Upper lobe of right lung (tissue), 1 donor: ENCODE data around the gene NCKAP1. TPM values are rescaled to one million over a fixed set of nuclear protein-coding genes. Genes with fewer than 3 reads are reported as not detected.

Experiments
- ATAC-seq: fragments of 200-7000 bp; cut with Tn5 transposase; one replicate; pipeline ENCODE4 v1.9.1; 2020; ENCODE audit warnings: mild to moderate bottlenecking, moderate library complexity
- DNase-seq: peaks from one replicate; pipeline ENCODE4 v3.0.0-alpha.2; 2020
- H3K27ac ChIP-seq: fragments of 200-600 bp; one replicate; pipeline ENCODE4 v1.8.0; 2022
- H3K27me3 ChIP-seq: fragments of 200-600 bp; one replicate; pipeline ENCODE4 v1.8.0; 2022; ENCODE audit warnings: mild to moderate bottlenecking
- H3K36me3 ChIP-seq: fragments of 200-600 bp; one replicate; pipeline ENCODE4 v1.8.0; 2022
- H3K4me1 ChIP-seq: fragments of 200-600 bp; one replicate; pipeline ENCODE4 v1.8.0; 2022
- H3K4me3 ChIP-seq: fragments of 200-600 bp; one replicate; pipeline ENCODE4 v1.8.0; 2022; ENCODE audit warnings: mild to moderate bottlenecking
- H3K9me3 ChIP-seq: fragments of 200-600 bp; one replicate; pipeline ENCODE4 v1.8.0; 2022
- CTCF ChIP-seq: fragments of 200-600 bp; IDR thresholded peaks from one replicate; pipeline ENCODE4 v1.8.0; 2022; ENCODE audit warnings: antibody characterized with exemption
- intact Hi-C: fragments of 100-400 bp; cut with DNase I; formaldehyde crosslinking; loops from one replicate; pipeline ENCODE4 v1.11.0; 2022
- total RNA-seq: library from RNA; stranded (reverse); fragmentation: NEBNext Ultra II Directional; extraction: Animal tissue kit (Norgen Biotek cat#: 25700); gene quantifications from one replicate; pipeline ENCODE4 v1.2.1, GENCODE V29; 2021
- donor health status: DM: no; HTN: yes; CAD: no; lungs with severe emphysema.

The NCKAP1 gene
- total RNA-seq, 1 donor from 2014 or later, result 117 TPM

DNA sequence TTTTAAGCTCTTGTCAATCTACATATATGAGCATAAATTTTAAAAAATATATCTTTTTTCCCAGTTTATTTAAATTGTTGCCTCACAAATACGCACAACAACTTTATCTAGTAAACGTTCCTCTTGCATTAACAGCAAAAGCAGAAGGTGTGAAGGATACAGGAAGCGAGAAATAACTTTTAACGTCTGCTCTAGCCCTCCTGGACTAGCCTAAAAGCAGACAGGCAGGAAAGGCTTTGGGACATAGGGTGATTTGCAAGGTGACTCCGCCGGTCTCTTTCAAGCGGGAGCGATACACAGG lies 39.9 kb upstream of the NCKAP1 start:
- H3K27me3 ChIP-seq, result no peaks in the 10 kb centered on the region
- peak overlapping the region; percentile 76 for H3K4me3 ChIP-seq
- intact Hi-C loops, result no loop called here
- peaks cover 5% of the 10 kb centered on the region for H3K4me1 ChIP-seq
- H3K27ac ChIP-seq, result peak overlapping the region; percentile 78
- no peak for TF ChIP-seq CTCF
- H3K9me3 ChIP-seq, result no peaks in the 10 kb centered on the region
- peak; percentile 78 for ATAC-seq
- no peak for DNase-seq
- H3K36me3 ChIP-seq, result no peaks in the 10 kb centered on the region

- Histone ChIP-seq H3K4me1 (no peaks in the 10 kb centered on the region), H3K36me3 (no peaks in the 10 kb centered on the region), H3K27ac (no peak overlapping the region), H3K27me3 (no peaks in the 10 kb centered on the region), H3K9me3 (no peaks in the 10 kb centered on the region), H3K4me3 (no peak overlapping the region)
- TF ChIP-seq CTCF, result no peak
- ATAC-seq (no peak), DNase-seq (no peak)
- intact Hi-C loops, result no loop called here
Observed at GRCh38 chr2:183072177-183072576, 33.9 kb upstream of the NCKAP1 start.

DNA sequence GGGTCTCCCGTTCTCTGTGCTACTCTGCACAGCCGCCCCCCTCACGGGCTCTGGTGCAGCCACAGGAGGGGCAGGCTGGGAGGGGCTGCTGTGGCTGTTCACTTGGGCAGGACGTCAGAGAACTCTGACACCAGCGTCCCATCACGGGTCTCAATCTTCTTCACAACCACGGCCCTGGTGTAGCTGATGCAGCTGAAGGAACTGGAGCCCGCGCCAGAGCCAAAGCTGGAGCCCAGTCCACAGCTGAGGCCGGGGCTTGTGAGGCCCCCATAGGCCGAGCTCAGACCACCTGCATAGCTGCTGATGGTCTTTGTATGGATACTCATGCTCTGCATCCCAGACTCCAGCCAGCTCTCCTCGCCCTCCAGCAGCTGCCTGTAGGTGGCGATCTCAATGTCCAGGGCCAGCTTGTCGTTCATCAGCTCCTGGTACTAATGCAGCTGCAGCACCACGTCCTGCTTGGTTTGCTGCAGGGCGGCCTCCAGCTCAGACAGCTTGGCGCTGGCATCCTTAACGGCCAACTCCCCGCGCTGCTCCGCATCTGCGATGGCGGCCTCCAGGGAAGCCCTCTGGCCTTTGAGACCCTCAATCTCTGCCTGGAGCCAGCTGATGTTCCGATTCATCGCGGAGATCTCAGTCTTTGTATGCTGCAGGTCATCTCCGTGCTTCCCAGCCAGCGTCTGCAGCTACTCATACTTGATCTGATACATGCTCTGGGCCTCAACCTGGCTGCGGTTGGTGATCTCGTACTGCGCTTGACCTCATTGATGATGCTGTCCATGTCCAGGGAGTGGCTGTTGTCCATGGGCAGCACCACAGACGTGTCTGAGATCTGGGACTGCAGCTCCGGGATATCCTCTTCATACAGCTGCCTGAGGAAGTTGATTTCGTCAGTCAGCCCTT lies 32.9 kb upstream of the NCKAP1 start:
- peak; percentile 70 for DNase-seq
- peak; percentile 62 for ATAC-seq
- intact Hi-C loops, result no loop called here
- Histone ChIP-seq H3K4me1 (no peaks in the 10 kb centered on the region), H3K27ac (no peak overlapping the region), H3K36me3 (no peaks in the 10 kb centered on the region), H3K4me3 (no peak overlapping the region), H3K27me3 (peaks cover 4% of the 10 kb centered on the region), H3K9me3 (no peaks in the 10 kb centered on the region)
- TF ChIP-seq CTCF, result peak; percentile 57

- no peaks in the 10 kb centered on the region for H3K9me3 ChIP-seq
- no peak overlapping the region for H3K27ac ChIP-seq
- H3K4me1 ChIP-seq, result no peaks in the 10 kb centered on the region
- intact Hi-C loops, result no loop called here
- H3K27me3 ChIP-seq, result peaks cover 8% of the 10 kb centered on the region
- no peak for TF ChIP-seq CTCF
- H3K4me3 ChIP-seq, result no peak overlapping the region
- H3K36me3 ChIP-seq, result no peaks in the 10 kb centered on the region
- DNase-seq (no peak), ATAC-seq (no peak)
Observed at GRCh38 chr2:183069174-183069573, 30.9 kb upstream of the NCKAP1 start.

- peaks cover 8% of the 10 kb centered on the region for H3K27me3 ChIP-seq
- no peak for TF ChIP-seq CTCF
- H3K36me3 ChIP-seq, result no peaks in the 10 kb centered on the region
- H3K4me1 ChIP-seq, result no peaks in the 10 kb centered on the region
- intact Hi-C loops, result no loop called here
- no peak overlapping the region for H3K27ac ChIP-seq
- H3K9me3 ChIP-seq, result no peaks in the 10 kb centered on the region
- ATAC-seq (peak; percentile 14), DNase-seq (no peak)
- H3K4me3 ChIP-seq, result no peak overlapping the region
Observed at GRCh38 chr2:183068561-183068960, 30.3 kb upstream of the NCKAP1 start.
